GM13977 (cell line): ENCODE measurements around the gene UPK2.

ENCODE experiments used
- DNase-seq: peaks from one replicate; pipeline ENCODE4 v3.0.0; 2012; ENCODE audit warnings: low spot score
- in situ Hi-C: fragments of 300-500 bp; cut with MboI; formaldehyde crosslinking; loops from one replicate; pipeline ENCODE4 v1.12.0; 2022; ENCODE audit warnings: low sequenced_read_pairs, low pct_unique_long_range_greater_than_20kb, mixed read lengths, inconsistent platforms; ENCODE audit not compliant: unreplicated experiment
- TF ChIP-seq, protein P1 (sequence below): IDR thresholded peaks from 2 replicates; pipeline ENCODE4 v1.5.1; 2012; ENCODE audit warnings: mild to moderate bottlenecking, control low read depth; ENCODE audit not compliant: insufficient read depth; ENCODE audit errors: extremely low read depth, missing control alignments

The UPK2 gene

DNA sequence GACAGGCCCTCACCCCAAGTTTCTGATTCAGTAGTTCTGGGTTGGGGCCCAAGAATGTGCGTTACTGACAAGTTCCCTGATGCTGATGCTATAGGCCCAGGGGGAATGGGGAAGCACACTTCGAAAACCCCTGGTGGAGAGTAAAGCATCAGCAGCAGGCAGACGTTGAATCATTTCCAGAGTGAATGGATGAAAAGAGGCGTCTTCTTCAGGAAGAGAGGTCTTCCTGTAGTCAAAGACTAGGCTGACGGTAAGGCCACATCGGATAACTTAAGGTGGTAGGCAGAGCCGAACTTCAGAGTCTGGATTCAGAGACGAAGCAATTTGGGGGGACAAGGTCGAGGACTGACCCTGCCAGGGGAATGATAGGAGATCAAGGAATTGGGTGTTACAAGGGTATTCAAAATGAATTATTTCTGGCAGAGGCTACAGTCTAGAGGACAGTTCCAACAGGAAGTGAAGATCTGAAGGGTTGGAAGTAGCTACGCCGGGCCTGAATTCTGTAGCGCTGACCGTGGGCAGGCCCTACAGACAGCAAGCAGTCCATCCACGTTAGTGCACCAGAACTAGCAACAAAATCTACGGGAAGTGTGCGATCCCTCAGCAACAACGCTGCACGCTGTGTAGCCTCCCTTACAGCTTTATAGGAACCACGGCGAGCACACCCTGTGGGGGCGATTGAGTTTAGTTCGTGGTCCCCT is 41.0 kb downstream of the UPK2 start:
- TF ChIP-seq, protein P1, sequence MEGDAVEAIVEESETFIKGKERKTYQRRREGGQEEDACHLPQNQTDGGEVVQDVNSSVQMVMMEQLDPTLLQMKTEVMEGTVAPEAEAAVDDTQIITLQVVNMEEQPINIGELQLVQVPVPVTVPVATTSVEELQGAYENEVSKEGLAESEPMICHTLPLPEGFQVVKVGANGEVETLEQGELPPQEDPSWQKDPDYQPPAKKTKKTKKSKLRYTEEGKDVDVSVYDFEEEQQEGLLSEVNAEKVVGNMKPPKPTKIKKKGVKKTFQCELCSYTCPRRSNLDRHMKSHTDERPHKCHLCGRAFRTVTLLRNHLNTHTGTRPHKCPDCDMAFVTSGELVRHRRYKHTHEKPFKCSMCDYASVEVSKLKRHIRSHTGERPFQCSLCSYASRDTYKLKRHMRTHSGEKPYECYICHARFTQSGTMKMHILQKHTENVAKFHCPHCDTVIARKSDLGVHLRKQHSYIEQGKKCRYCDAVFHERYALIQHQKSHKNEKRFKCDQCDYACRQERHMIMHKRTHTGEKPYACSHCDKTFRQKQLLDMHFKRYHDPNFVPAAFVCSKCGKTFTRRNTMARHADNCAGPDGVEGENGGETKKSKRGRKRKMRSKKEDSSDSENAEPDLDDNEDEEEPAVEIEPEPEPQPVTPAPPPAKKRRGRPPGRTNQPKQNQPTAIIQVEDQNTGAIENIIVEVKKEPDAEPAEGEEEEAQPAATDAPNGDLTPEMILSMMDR = peak; percentile 28
- DNase-seq = peak; percentile 78
- in situ Hi-C loops = no loop called here

DNA sequence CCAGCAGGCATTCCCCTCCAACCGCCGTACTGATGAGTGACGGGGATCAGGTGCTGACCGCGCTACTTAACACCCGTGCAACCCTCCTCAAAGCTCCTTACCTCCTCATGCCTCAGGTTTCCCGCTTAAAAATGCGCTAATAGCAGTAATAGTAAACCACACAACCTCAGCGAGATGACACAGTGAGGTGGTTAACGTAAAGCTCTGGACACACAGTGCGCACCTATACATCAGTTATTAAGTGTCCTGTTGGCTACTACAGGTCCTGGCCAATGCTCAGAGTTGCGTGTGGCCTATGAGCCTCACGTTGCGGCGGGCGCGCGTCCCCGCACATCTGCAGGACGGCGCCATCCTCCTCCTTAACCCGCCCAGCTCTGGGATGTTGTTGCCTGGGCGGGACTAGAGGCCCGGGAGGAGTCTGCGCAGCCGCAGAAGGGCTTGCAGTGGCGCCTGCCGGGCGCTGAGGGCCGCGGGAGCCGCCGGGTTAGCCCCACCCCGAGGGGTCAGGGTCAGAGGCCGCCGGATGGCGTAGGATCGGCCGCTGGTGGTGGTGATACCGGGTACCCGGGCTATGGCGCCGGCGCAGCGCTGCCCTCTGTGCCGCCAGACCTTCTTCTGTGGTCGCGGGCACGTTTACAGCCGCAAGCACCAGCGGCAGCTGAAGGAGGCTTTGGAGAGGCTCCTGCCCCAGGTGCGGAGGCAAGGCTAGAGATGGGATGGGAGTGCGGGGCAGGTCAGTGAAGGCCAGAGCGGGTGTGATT is 41.7 kb downstream of the UPK2 start, which contains the start of gene CENATAC:
CENATAC (plus strand) TSS at position 512 of the 761 bp plus-strand sequence; CDS start at position 572, 60 bp downstream.
- in situ Hi-C loops = no loop called here
- TF ChIP-seq, protein P1 = no peak

DNA sequence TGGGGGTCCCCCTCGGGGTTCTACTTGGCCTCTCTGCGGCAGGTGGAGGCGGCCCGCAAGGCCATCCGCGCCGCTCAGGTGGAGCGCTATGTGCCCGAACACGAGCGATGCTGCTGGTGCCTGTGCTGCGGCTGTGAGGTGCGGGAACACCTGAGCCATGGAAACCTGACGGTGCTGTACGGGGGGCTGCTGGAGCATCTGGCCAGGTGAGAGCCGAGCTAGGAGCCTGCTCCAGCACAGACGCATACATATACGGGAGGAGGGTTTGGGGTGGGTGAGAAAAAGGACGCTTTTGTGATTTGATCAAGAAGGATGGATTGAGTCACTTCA is 42.3 kb downstream of the UPK2 start:
- no peak for DNase-seq
- in situ Hi-C loops = no loop called here
- TF ChIP-seq, protein P1 = no peak

More for the DNA sequence above, 41.7 kb downstream of the UPK2 start, which contains the start of gene CENATAC:
- DNase-seq = peak; percentile 98

DNA sequence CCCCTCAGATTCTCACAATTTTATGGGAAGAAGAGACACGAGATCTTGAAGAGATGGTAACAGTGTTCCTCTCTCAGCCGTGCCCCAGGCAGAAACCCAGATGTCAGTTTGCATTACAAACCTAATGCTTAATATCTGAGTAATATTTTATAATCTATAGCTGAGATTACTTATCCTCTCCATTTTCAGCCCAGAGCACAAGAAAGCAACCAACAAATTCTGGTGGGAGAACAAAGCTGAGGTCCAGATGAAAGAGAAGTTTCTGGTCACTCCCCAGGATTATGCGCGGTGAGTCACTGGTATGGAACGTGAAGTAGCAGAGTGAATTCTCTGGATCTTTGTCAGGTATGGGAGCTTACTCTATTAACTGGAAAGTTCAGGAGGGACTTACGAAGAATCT is 42.7 kb downstream of the UPK2 start:
- DNase-seq = no peak
- TF ChIP-seq, protein P1 = no peak
- in situ Hi-C loops = no loop called here

DNA sequence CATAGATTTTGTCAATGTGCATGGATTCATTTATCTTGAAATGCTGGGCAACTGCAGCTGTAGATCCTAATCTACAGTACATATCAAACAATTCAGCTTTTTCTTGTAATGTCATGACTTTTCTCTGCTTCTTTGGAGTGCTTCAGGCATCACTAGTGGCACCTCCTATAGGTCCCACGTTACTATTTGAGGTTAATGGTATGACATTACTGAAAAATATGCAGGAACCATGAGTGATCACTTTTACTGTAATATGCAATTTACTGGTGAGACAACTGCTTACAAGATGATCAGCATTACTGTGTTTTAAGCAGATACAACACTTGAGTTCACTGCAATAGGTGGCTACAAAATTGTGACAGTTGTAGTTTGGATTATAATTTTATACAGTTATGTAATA is 44.8 kb downstream of the UPK2 start:
- TF ChIP-seq, protein P1 = no peak
- DNase-seq = no peak
- in situ Hi-C loops = no loop called here

DNA sequence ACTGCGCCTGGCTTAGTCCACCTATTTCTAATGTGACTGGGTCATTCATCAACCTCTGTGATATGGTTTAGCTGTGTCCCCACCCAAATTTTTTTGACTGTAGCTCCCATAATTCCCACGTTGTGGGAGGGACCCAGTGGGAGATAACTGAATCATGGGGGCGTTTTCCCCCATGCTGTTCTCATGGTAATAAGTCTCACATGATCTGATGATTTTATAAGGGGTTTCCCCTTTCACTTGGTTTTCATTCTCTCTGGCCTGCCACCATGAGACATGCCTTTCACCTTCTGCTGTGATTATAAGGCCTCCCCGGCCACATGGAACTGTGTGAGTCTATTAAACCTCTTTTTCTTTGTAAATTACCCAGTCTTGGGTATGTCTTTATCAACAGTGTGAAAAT is 50.6 kb downstream of the UPK2 start:
- in situ Hi-C loops = no loop called here
- no peak for DNase-seq
- TF ChIP-seq, protein P1 = no peak
